DOHH2 (cell line): ENCODE results near the gene ARHGAP11B.
"Not testable (repeated sequence)": the region's sequence is repeated elsewhere in the genome, so short reads cannot be mapped to it uniquely, and the experiment has no call there.

Experiments used
- H3F3A ChIP-seq: fragments of 200-600 bp; sonication (generic), shearing (Covaris generic); 2 replicates; pipeline ENCODE4 v1.6.0; 2016; ENCODE audit warnings: antibody characterized with exemption, mild to moderate bottlenecking; ENCODE audit not compliant: control insufficient read depth, insufficient read depth
- H3K27ac ChIP-seq: fragments of 200-600 bp; sonication (generic); 2 replicates; pipeline ENCODE4 v1.5.1; 2014; ENCODE audit warnings: low read depth, mild to moderate bottlenecking, low read length, moderate library complexity
- H3K27me3 ChIP-seq: fragments of 200-600 bp; sonication (generic); 2 replicates; pipeline ENCODE4 v1.6.1; 2014; ENCODE audit warnings: mild to moderate bottlenecking, low read length, mixed read lengths; ENCODE audit not compliant: control insufficient read depth
- H3K36me3 ChIP-seq: fragments of 200-600 bp; sonication (generic); 2 replicates; pipeline ENCODE4 v1.6.1; 2014; ENCODE audit warnings: mild to moderate bottlenecking, low read length, moderate library complexity, mixed read lengths; ENCODE audit not compliant: control insufficient read depth
- H3K4me1 ChIP-seq: fragments of 200-600 bp; sonication (generic); 2 replicates; pipeline ENCODE4 v1.6.1; 2014; ENCODE audit warnings: mild to moderate bottlenecking, low read length, mixed read lengths; ENCODE audit not compliant: control insufficient read depth
- H3K4me2 ChIP-seq: fragments of 200-600 bp; sonication (generic); 2 replicates; pipeline ENCODE4 v1.6.0; 2014; ENCODE audit warnings: mild to moderate bottlenecking, low read length, moderate library complexity
- H3K4me3 ChIP-seq: fragments of 200-600 bp; sonication (generic); 2 replicates; pipeline ENCODE4 v1.5.1; 2014; ENCODE audit warnings: mild to moderate bottlenecking, low read length, mixed read lengths
- H3K79me2 ChIP-seq: fragments of 200-600 bp; sonication (generic); 2 replicates; pipeline ENCODE4 v1.6.1; 2014; ENCODE audit warnings: mild to moderate bottlenecking, low read length, mixed read lengths; ENCODE audit not compliant: control insufficient read depth
- H3K9me2 ChIP-seq: fragments of 200-600 bp; sonication (generic); replicated peaks from 2 replicates; pipeline ENCODE4 v1.6.1; 2014; ENCODE audit warnings: mild to moderate bottlenecking, low read length, mixed read lengths; ENCODE audit not compliant: control insufficient read depth
- H3K9me3 ChIP-seq: fragments of 200-600 bp; sonication (generic); 2 replicates; pipeline ENCODE4 v1.6.1; 2014; ENCODE audit warnings: antibody characterized with exemption, low read length, mixed read lengths; ENCODE audit not compliant: control insufficient read depth, insufficient read depth
- H4K20me1 ChIP-seq: fragments of 200-600 bp; sonication (generic); 2 replicates; pipeline ENCODE4 v1.6.0; 2014; ENCODE audit warnings: low read depth, mild to moderate bottlenecking, antibody characterized with exemption, low read length, moderate library complexity; ENCODE audit not compliant: control insufficient read depth, insufficient read depth

The ARHGAP11B gene

GRCh38 chr15:30625436-30626193, at the start of gene ARHGAP11B:
ARHGAP11B (plus strand) TSS chr15:30626128.
- Histone ChIP-seq H3K4me1 (peaks cover 14% of the 10 kb centered on the region), H3K4me2 (peak within 1 kb of the TSS; percentile 68), H3K4me3 (peak within 1 kb of the TSS; percentile 89), H3K79me2 (peaks cover 54% of the 10 kb centered on the region), H3K36me3 (peaks cover 22% of the 10 kb centered on the region), H3K27ac (peak within 1 kb of the TSS; percentile 85)
- H3K9me3 ChIP-seq, H4K20me1 ChIP-seq, H3K9me2 ChIP-seq, H3F3A ChIP-seq, H3K27me3 ChIP-seq: not testable (repeated sequence)

DNA sequence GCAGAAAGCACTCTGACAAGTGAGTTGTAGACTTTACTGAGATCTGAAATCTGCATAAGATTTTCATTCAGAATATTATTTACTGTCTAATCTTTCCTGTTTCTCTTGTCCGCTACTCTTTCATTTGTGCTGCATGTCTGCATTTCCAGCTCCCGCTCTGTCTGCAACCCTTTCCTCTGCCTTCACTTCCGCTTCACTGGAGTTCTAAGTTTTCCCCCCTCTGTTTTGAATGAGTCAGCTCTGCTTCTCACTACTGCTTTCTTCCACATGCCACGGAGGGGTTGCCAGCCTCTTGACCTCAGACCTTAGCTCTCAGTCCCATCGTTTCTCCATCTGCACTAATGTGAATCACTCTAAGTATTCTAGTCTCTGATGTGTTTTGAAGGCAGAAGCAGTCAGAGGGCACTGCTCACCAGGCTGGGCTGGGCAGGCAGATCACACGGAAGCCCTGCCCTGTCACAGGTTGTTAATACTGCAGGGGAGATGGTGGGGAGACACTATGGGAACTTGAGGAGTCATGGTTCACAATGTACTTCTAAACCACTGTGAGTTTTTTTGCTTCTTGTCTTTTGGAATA, 46.4 kb upstream of the ARHGAP11B start:
- H3K36me3 ChIP-seq, H3K27ac ChIP-seq, H3K9me3 ChIP-seq, H3K27me3 ChIP-seq, H3F3A ChIP-seq, H3K4me1 ChIP-seq, H3K9me2 ChIP-seq, H3K79me2 ChIP-seq, H3K4me2 ChIP-seq, H4K20me1 ChIP-seq, H3K4me3 ChIP-seq: not testable (repeated sequence)

- H3F3A ChIP-seq, H3K79me2 ChIP-seq, H3K27ac ChIP-seq, H3K36me3 ChIP-seq, H4K20me1 ChIP-seq, H3K27me3 ChIP-seq, H3K9me3 ChIP-seq, H3K4me2 ChIP-seq, H3K4me3 ChIP-seq, H3K9me2 ChIP-seq, H3K4me1 ChIP-seq: not testable (repeated sequence)
Measured at GRCh38 chr15:30580716-30581115, 45.2 kb upstream of the ARHGAP11B start.

DNA sequence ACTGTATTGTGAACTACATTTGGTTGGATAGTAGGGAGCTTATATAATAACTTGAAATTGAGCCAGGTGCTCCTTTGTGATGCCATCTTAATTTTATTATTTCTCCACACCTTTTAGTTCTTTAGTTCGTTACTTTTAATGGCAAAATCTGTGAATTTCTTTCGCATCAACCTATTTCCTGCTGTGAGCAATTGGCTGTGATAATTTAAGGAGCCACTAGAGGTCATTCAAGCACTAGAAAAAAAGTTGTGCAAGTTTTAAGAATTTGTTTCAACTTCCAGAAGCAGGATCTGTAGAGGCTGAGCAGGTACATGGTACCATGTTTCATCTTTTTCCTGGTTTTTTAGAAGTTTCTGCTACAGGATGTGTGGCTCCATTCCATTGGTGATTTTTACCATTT, 27.0 kb upstream of the ARHGAP11B start:
- H3K36me3 ChIP-seq, H3K9me2 ChIP-seq, H3K4me1 ChIP-seq, H4K20me1 ChIP-seq, H3F3A ChIP-seq, H3K79me2 ChIP-seq, H3K4me2 ChIP-seq, H3K27ac ChIP-seq, H3K27me3 ChIP-seq, H3K9me3 ChIP-seq, H3K4me3 ChIP-seq: not testable (repeated sequence)

GRCh38 chr15:30603796-30604195, 22.1 kb upstream of the ARHGAP11B start, which contains the start of gene GOLGA8H:
GOLGA8H (plus strand) TSS chr15:30604028; CDS start chr15:30604126, 98 bp downstream.
- H3F3A ChIP-seq, H4K20me1 ChIP-seq, H3K27ac ChIP-seq, H3K9me3 ChIP-seq, H3K36me3 ChIP-seq, H3K4me2 ChIP-seq, H3K79me2 ChIP-seq, H3K9me2 ChIP-seq, H3K4me1 ChIP-seq, H3K27me3 ChIP-seq, H3K4me3 ChIP-seq: not testable (repeated sequence)

DNA sequence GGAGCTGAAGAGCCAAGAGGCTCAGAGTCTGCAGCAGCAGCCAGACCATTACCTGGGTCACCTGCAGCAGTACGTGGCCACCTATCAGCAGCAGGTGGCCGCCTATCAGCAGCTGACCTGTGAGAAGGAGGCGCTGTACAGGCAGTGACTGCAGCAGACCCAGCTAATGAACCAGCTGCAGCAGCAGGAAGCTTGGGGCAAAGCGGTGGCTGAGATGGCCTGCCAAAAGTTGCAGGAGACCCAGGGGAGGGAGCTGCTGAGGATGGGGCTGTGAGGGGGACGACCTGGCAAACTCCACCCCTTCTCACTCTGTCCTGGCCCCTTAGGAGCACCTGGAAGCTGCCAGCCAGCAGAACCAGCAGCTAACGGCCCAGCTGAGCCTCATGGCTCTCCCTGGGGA, 13.7 kb upstream of the ARHGAP11B start:
- H3K27me3 ChIP-seq, H3K27ac ChIP-seq: not testable (repeated sequence)

GRCh38 chr15:30621342-30621741, 4.6 kb upstream of the ARHGAP11B start:
- not testable (repeated sequence) for H3K36me3 ChIP-seq, H3K27me3 ChIP-seq, H3F3A ChIP-seq, H3K4me3 ChIP-seq, H4K20me1 ChIP-seq, H3K4me2 ChIP-seq, H3K9me2 ChIP-seq, H3K27ac ChIP-seq, H3K9me3 ChIP-seq, H3K4me1 ChIP-seq
- peaks cover 12% of the 10 kb centered on the region for H3K79me2 ChIP-seq

More for the DNA sequence above, 13.7 kb upstream of the ARHGAP11B start:
- H3K9me2 ChIP-seq, H3K79me2 ChIP-seq, H3F3A ChIP-seq, H4K20me1 ChIP-seq, H3K36me3 ChIP-seq, H3K9me3 ChIP-seq, H3K4me1 ChIP-seq, H3K4me3 ChIP-seq, H3K4me2 ChIP-seq: not testable (repeated sequence)

DNA sequence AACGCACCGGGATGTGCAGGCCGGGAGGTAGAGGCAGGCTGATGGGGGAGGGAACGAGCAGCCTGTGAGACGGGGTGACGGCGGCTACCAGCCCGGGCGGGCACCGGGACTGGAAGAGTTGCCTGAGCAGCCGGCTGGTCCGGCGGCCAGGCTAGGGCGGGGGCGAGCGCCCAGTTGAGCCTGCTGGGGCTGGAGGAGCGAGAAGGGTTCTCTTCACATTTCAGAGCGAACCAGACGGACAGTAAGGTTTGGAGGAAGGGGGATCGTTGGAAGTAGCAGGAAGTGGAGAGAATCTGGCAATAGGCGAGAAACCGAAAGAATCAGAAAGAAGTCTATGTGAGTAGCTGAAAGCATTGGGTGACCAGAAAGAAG, 252 bp downstream of the ARHGAP11B start:
- H3K9me3 ChIP-seq, H3K27me3 ChIP-seq, H4K20me1 ChIP-seq, H3F3A ChIP-seq, H3K9me2 ChIP-seq: not testable (repeated sequence)
- Histone ChIP-seq H3K4me3 (peak overlapping the region; percentile 89), H3K36me3 (peaks cover 22% of the 10 kb centered on the region), H3K79me2 (peaks cover 58% of the 10 kb centered on the region), H3K4me1 (peaks cover 14% of the 10 kb centered on the region), H3K27ac (peak overlapping the region; percentile 85), H3K4me2 (peak overlapping the region; percentile 68)
